ENCODE results near the gene MAT2B.

MAT2B gene

DNA sequence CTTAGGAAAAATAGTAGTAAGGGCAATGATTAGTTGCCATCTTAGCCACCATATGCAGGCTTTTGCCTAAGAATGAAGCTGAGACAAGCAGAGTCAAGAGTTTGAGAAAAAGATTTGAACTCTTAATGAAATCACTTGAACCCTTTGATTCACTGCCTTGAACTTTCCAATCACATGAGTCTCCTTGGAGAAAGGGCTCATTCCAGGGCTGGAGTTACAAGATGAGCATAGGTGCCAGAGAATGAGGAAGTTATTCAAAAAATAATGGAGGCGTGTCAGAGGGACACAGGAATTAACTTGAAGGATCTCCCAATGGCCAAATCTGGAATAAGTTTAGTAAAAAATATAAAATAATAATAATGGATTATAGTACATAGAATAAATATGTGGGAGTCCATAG is 35.3 kb downstream of the MAT2B start:
- TF ChIP-seq CTCF (IDR thresholded peaks at IDR 0.05; ENCODE audit: low read depth, low read length): no peak
- DNase-seq (ENCODE audit: extremely low read depth, low read depth): no peak

DNA sequence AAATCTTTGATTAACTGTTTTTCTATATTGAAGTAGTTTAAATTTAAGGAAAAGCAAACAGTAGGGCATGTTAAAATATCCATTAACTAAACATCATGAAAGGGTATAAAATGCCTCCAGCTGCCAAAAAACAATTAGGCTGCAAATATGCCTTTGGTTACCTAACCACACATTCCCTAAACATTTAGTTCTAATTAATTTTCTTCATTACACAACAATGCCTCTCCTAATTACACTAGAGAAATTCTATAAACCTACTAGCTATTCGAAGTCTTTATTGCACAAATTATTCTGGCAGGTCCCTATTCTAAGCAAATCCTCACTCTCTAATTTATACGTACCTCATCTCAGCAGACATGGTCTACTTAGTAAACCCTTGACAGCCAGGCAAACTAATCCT is 37.4 kb downstream of the MAT2B start:
- DNase-seq (ENCODE audit: extremely low read depth, low read depth): no peak
- TF ChIP-seq CTCF (IDR thresholded peaks at IDR 0.05; ENCODE audit: low read depth, low read length): no peak

DNA sequence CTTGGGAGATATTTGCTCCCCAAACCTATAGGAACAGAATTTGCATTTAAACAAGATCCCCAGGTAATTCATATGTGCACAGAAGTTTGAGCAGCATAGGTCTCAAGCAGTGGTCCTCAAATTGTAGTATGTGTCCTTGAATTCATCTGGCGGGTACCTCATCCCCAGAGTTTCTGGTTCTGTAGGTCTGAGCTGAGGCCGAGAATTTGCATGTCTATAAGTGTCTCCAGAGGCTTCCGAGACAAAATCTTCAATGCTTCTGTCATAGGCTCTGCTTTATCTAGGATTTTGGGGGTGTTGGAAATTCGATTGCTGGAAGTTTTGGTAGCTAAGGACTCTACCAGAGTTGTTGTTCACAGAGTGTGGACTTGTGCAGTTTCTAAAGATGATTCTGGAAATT is 38.6 kb downstream of the MAT2B start:
- no peak for TF ChIP-seq CTCF (IDR thresholded peaks at IDR 0.05; ENCODE audit: low read depth, low read length)
- no peak for DNase-seq (ENCODE audit: extremely low read depth, low read depth)

DNA sequence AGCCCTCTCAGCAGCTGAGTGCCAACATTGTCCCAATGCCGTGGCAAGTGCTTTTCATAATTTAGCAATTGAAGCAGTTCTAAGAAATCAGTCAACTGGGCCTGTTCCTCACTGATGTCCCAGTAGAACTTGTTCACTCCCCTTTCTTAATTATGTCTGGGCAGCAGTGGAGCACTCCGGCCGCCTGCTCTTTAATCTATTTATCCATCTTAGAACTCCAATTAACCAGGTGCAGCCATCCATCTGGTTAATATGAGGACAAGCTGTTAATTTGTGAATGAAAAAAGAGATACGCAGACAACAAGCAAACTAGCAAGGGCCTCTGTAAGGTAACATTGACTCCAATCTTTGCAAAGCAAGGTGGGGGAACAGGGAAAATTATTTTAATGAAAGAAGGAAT is 39.4 kb downstream of the MAT2B start:
- no peak for TF ChIP-seq CTCF (IDR thresholded peaks at IDR 0.05; ENCODE audit: low read depth, low read length)
- no peak for DNase-seq (ENCODE audit: extremely low read depth, low read depth)

GRCh38 chr5:163548649-163549048 is 43.2 kb downstream of the MAT2B start:
- TF ChIP-seq CTCF (IDR thresholded peaks at IDR 0.05; ENCODE audit: low read depth, low read length): no peak
- no peak for DNase-seq (ENCODE audit: extremely low read depth, low read depth)

- DNase-seq (ENCODE audit: extremely low read depth, low read depth): no peak
- TF ChIP-seq CTCF (IDR thresholded peaks at IDR 0.05; ENCODE audit: low read depth, low read length): no peak
These were observed 45.7 kb downstream of the MAT2B start for GRCh38 chr5:163551156-163551555.

DNA sequence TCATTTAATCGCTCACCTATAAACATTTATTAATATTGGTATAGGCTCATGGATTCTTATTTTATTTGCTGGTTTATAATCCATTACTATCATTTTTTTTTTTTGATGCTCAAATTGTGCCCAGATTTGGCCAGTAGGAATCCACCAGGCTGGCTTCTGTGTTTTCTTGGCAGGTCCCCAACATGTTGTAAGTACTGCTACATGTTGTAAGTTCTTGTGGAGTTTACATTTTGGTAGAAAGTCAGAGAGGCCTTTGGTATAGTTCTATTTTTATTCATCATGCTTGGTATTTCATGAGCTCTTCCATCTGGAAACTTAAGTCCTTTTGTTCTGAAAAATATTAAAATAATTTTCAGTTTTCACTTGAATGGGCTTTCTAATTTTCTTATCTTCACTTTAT is 47.1 kb downstream of the MAT2B start:
- DNase-seq (ENCODE audit: extremely low read depth, low read depth): no peak
- TF ChIP-seq CTCF (IDR thresholded peaks at IDR 0.05; ENCODE audit: low read depth, low read length): no peak
